GM19452 (cell line): Measurements from ENCODE around the gene TRIM43.
"Not testable (repeated sequence)": the region's sequence is repeated elsewhere in the genome, so short reads cannot be mapped to it uniquely, and the experiment has no call there.

Experiments used
- ATAC-seq: cut with Tn5 transposase; IDR thresholded peaks from one replicate; pipeline ENCODE4 v1.9.1; 2021; ENCODE audit not compliant: unreplicated experiment

TRIM43 gene

GRCh38 chr2:95591701-95592100, at the start of gene TRIM43:
Gene TRIM43, plus strand, starts transcription at chr2:95592001. Its CDS starts 2,023 bp downstream, at chr2:95594024.
- ATAC-seq, result not testable (repeated sequence)

DNA sequence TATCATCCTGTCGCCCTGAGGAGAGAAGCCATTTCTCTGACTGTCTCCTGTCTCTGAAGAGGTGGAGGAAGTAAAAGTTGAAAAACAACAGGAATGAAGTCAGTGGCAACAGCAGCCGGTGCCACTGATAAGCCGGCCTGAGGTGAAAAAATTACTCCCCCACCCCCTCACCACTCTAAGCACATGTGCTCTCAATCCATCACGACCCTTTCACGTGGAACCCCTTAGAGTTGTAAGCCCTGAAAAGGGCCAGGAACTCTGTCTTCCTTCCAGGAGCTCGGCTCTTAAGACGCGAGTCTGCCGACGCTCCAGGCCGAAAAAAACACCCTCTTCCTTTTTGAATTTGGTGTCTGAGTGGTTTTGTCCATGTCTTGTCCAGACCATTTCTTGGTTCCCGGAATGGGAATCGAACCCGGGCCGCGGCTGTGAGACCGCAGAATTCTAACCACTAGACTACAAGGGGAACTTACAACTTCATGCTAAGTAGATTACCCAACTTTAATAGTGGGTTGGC, 40.7 kb upstream of the TRIM43 start:
- ATAC-seq, result no peak

DNA sequence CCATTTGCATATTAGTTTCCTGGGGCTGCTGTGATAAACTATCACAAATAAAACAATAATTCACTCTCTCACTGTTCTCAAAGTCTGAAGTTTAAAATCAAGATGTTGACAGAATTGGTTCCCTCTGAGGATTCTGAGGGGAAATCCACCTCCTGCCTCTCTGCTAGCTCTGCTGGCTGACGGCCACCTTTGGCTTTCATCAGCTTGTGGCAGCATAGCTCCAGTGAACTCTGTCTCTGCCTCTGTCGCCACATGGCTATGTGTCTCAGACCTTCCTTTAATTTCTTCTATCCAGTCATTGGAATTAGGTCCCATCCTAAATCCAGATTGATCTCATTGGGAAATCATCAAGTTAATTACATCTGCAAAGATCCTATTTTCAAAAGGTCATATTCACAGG, 38.9 kb upstream of the TRIM43 start:
- no peak for ATAC-seq

DNA sequence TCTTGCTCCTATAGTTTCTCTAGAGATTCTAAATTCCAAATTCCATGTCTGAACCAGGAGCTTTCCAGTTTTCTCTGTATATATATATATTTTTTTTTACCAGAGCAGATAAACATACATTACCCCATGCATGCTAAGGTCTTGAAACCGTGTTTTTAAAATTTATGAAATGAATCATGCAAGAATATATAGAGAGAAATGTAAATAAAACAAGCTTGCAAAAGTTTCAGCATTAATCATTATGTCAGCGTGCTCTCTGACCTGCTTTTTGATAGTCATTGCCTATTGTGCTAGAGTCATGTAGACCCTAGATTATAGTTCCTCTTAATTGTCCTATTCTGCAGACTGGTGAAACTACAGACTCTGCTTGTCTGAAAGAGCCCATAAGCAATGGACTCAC, 22.6 kb upstream of the TRIM43 start:
- no peak for ATAC-seq

- ATAC-seq, result no peak
Measured at GRCh38 chr2:95573866-95574265, 17.9 kb upstream of the TRIM43 start.

- no peak for ATAC-seq
Measured at GRCh38 chr2:95574506-95574905, 17.3 kb upstream of the TRIM43 start.

DNA sequence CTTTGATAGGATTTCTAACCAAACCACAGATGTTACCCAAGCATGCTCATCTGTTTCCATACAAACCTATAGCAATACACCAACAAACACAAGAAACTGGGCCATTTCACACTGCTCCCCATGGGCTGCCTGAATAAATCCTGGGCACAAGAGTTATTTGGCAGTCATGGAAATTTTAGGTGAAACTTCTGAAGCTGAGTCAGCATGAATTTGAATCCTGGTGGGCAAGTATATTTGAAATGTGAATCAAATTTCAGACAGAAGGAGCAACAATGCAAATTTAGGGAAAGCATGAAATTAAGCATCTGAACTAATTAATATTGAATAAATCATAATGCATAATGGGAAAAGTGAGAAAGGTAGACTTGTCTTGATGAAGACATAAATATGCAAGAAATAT, 15.9 kb upstream of the TRIM43 start:
- ATAC-seq, result no peak

DNA sequence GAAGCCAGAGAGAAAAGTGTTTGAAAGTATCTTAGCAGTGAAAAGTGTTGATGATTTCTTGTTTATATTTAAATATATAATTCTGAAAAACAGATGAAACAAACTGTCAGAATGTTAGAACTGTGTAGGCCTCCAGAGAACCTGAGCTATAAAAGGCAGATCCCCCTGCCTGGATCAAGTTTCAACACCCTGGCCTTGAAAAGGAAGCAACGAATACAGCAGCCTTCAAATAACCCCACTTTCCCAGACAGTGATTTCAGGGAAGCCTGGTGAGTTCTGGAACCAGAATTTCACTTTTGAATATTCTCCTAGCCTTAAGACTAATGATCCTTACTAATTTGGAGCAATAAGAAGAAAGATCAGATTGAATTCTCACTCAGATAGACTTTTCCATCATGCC, 13.3 kb upstream of the TRIM43 start:
- ATAC-seq, result no peak

- not testable (repeated sequence) for ATAC-seq
Measured at GRCh38 chr2:95583545-95583944, 8.3 kb upstream of the TRIM43 start.

GRCh38 chr2:95584321-95584720, 7.5 kb upstream of the TRIM43 start:
- ATAC-seq, result not testable (repeated sequence)

- ATAC-seq, result not testable (repeated sequence)
Measured at GRCh38 chr2:95589777-95590536, 1.8 kb upstream of the TRIM43 start.

DNA sequence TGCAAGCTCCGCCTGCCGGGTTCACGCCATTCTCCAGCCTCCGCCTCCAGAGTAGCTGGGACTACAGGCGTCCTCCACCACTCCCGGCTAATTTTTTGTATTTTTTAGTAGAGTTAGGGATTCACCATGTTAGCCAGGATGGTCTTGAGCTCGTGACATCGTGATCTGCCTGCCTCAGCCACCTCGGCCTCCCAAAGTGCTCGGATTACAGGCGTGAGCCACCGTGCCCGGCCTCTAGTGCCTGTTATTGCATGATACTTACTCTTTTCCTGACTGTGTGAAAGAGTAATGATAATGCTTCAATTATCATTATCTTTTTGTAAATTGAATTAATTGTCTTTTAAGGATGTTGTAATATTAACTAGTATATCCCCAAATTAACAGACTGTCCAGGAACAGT, 1.2 kb downstream of the TRIM43 start:
- ATAC-seq, result not testable (repeated sequence)

GRCh38 chr2:95595012-95595411, 3.2 kb downstream of the TRIM43 start:
- not testable (repeated sequence) for ATAC-seq

DNA sequence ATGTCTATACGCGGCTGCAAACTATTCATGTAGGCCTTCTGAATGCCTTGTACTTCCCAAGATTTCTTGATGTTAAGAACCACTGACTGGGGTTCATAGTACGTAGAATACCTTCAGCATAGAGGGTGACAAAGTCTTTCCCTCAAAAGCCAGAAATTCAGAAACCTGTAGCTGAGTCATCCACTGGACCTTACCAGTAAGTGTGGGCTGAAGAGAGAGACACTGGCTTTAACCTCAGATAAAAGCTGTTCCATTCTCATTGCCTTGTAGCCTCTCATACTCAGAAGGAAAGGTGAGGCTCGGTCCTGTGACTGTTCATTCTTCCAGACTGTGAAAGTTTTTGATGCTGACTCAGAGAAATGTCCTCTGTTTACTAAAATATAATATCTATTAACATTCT, 9.5 kb downstream of the TRIM43 start:
- not testable (repeated sequence) for ATAC-seq

- ATAC-seq, result not testable (repeated sequence)
Measured at GRCh38 chr2:95602146-95602545, 10.3 kb downstream of the TRIM43 start.

DNA sequence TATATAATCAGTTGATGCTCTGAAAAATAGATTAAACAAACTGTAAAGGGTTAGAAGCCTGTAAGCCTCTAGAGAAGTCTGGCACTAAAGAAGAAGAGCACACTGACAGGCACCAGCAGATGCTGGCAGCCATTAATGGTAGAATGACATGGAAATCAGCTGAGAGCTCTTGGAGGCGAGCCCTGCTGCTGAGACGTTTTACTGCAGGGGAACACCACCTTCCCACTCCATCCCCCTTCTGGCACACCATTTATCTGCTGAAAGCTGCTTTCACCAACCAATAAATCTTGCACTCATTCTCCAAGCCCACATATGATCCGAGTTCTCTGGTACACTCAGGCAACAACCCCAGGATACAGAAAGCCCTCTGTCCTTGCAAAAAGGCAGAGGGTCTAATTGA, 16.6 kb downstream of the TRIM43 start:
- ATAC-seq, result not testable (repeated sequence)

- ATAC-seq, result not testable (repeated sequence)
Measured at GRCh38 chr2:95609764-95610163, 18.0 kb downstream of the TRIM43 start.

DNA sequence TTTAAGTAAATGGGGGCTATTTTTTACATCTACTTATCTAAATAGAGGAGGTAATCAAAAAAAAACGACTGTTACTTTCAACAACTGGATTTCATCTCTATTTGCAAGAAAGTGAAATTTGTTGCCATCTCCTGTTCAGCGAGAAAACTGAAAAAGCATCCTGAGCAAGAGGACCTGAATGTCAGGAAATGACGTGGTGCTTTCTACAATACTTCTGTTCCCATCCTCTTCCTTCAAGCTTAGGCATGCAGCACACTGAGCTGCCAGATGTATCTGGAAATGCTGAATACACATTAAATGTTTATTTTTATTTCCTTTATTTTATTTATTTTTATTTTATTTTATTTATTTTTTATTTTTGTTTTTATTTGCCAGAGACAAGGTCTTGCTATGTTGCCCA, 21.2 kb downstream of the TRIM43 start:
- ATAC-seq, result not testable (repeated sequence)

- not testable (repeated sequence) for ATAC-seq
Measured at GRCh38 chr2:95622728-95623127, 30.9 kb downstream of the TRIM43 start.

DNA sequence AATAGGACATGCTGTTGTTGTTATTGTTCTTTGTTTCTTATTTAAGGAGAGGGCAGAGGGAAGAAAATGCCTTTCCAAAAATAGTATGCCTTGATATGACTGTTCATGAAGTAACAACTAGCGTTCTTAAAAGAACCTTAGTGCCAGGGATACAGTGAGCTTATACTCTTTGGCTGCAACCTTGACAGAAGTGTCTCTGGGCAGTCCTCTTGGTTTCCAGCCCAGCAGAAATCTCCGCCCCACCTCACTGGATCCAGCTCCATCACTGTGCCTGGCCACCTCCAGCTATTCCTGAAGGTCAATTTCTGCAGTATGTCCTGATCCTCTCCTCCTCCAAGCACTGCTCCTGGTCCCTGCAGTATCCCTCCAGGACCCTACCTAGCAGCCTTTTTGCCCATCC, 39.2 kb downstream of the TRIM43 start:
- not testable (repeated sequence) for ATAC-seq

GRCh38 chr2:95633626-95634259, 41.9 kb downstream of the TRIM43 start:
- not testable (repeated sequence) for ATAC-seq
